Naive thymus-derived CD4-positive, alpha-beta T cell (primary cell): ENCODE measurements around the gene ZSCAN1. TPM values are rescaled to one million over a fixed set of nuclear protein-coding genes. Genes with fewer than 3 reads are reported as not detected.

Source experiments
- ATAC-seq: fragments of 150-1000 bp; cut with Tn5 transposase; 2 replicates; pipeline ENCODE4 v1.10.0; 2021; ENCODE audit warnings: mild to moderate bottlenecking, moderate library complexity
- CTCF ChIA-PET: fragments of 350-600 bp; sonication (Branson Sonifier 250); formaldehyde crosslinking; loops from one replicate; lab custom pipeline; 2021; ENCODE audit warnings: antibody characterized with exemption; lab: Charles Lee
- POLR2A ChIA-PET: fragments of 350-600 bp; sonication (Branson Sonifier 250); formaldehyde crosslinking; loops from one replicate; lab custom pipeline; 2021; ENCODE audit warnings: antibody characterized with exemption, inconsistent platforms; lab: Charles Lee
- DNase-seq, 9 donors: peaks; one replicate each; pipeline versions ENCODE4 v3.0.0 to v3.0.0-alpha.2; 2020 to 2022; ENCODE audit warnings: mixed read lengths in 1 of 9
- H3K27ac ChIP-seq: one replicate; pipeline ENCODE4 v1.7.0; 2013; ENCODE audit warnings: mild to moderate bottlenecking, low read depth, low read length, moderate library complexity
- H3K27me3 ChIP-seq, 2 donors: one replicate each; pipeline ENCODE4 v1.7.0; 2013; ENCODE audit warnings: low read length in 2 of 2, mild to moderate bottlenecking in 2 of 2, moderate library complexity in 2 of 2; ENCODE audit not compliant: control insufficient read depth in 2 of 2, insufficient read depth in 2 of 2
- H3K36me3 ChIP-seq, 3 experiments: 1 replicate in 2 of 3; 2 replicates in 1 of 3; pipeline ENCODE4 v1.7.0; 2013; ENCODE audit warnings: low read length in 3 of 3, mild to moderate bottlenecking in 3 of 3, moderate library complexity in 1 of 3; ENCODE audit not compliant: insufficient read depth in 3 of 3, control insufficient read depth in 2 of 3
- H3K4me1 ChIP-seq, 2 donors: one replicate each; pipeline ENCODE4 v1.7.0; 2013; ENCODE audit warnings: low read length in 2 of 2, mild to moderate bottlenecking in 2 of 2, moderate library complexity in 1 of 2; ENCODE audit not compliant: control insufficient read depth in 2 of 2, insufficient read depth in 2 of 2
- H3K4me3 ChIP-seq: 2 replicates; pipeline ENCODE4 v1.7.0; 2013; ENCODE audit warnings: mild to moderate bottlenecking, low read length
- H3K9me3 ChIP-seq, 3 experiments: 1 replicate in 2 of 3; 2 replicates in 1 of 3; pipeline ENCODE4 v1.7.0; 2013; ENCODE audit warnings: low read length in 3 of 3; ENCODE audit not compliant: control insufficient read depth in 2 of 3
- H3K27ac Mint-ChIP-seq, 9 donors: one replicate each; pipeline ENCODE4 v1.8.0; 2020 to 2022; ENCODE audit warnings: mixed read lengths in 9 of 9, mild to moderate bottlenecking in 8 of 9, moderate library complexity in 5 of 9, inconsistent platforms in 2 of 9
- H3K27me3 Mint-ChIP-seq, 5 donors: one replicate each; pipeline ENCODE4 v1.8.0; 2021 to 2022; ENCODE audit warnings: mixed read lengths in 5 of 5, mild to moderate bottlenecking in 1 of 5
- H3K36me3 Mint-ChIP-seq, 5 donors: one replicate each; pipeline ENCODE4 v1.8.0; 2020 to 2022; ENCODE audit warnings: mixed read lengths in 5 of 5, mild to moderate bottlenecking in 3 of 5, inconsistent platforms in 1 of 5
- H3K4me1 Mint-ChIP-seq, 7 donors: one replicate each; pipeline ENCODE4 v1.8.0; 2020 to 2022; ENCODE audit warnings: mixed read lengths in 7 of 7, mild to moderate bottlenecking in 3 of 7, inconsistent platforms in 1 of 7
- H3K4me3 Mint-ChIP-seq, 10 donors: one replicate each; pipeline ENCODE4 v1.8.0; 2020 to 2022; ENCODE audit warnings: mild to moderate bottlenecking in 10 of 10, mixed read lengths in 10 of 10, moderate library complexity in 6 of 10, inconsistent platforms in 2 of 10
- H3K9me3 Mint-ChIP-seq, 11 donors: one replicate each; pipeline ENCODE4 v1.8.0; 2020 to 2022; ENCODE audit warnings: mixed read lengths in 11 of 11, mild to moderate bottlenecking in 4 of 11, inconsistent platforms in 1 of 11, moderate library complexity in 1 of 11
- intact Hi-C, 2 donors: fragments of 100-400 bp; cut with micrococcal nuclease; formaldehyde crosslinking; loops; one replicate each; pipeline ENCODE4 v1.15.1; 2023
- polyA plus RNA-seq, 2 donors: library from polyadenylated mRNA; unstranded; fragments of 300-500 nt; fragmentation: Illumina TruSeq; gene quantifications; one replicate each; pipeline ENCODE4 v1.2.3, GENCODE V29; 2021
- total RNA-seq, 6 experiments: library from RNA in 5 of 6; stranded (reverse) in 5 of 6; gene quantifications; 1 replicate in 5 of 6; 2 replicates in 1 of 6; pipeline ENCODE4 v1.2.3 and lab custom pipeline; 2021 to 2026

Gene ZSCAN1
- total and polyA plus RNA-seq, 7 experiments from 2014 or later: not detected

- Mint-ChIP-seq H3K4me1 (peaks cover 0 to 1% (median 0%) of the 10 kb centered on the region in 7 donors), H3K27me3 (peaks cover 0 to 6% (median 0%) of the 10 kb centered on the region in 5 donors), H3K4me3 (no peak overlapping the region), H3K9me3 (peaks cover 13 to 96% (median 60%) of the 10 kb centered on the region in 11 donors), H3K36me3 (peaks cover 5 to 24% (median 17%) of the 10 kb centered on the region in 5 donors), H3K27ac (no peak overlapping the region)
- Histone ChIP-seq H3K9me3 (peaks cover 0 to 80% (median 0%) of the 10 kb centered on the region in 3 experiments), H3K4me1 (no peaks in the 10 kb centered on the region), H3K27me3 (no peaks in the 10 kb centered on the region), H3K27ac (no peak overlapping the region), H3K4me3 (no peak overlapping the region), H3K36me3 (no peaks in the 10 kb centered on the region)
- ChIA-PET CTCF (no interaction called here), POLR2A (no interaction called here)
- intact Hi-C loops: no loop called here
- ATAC-seq (no peak), DNase-seq (no peak)
Measured at GRCh38 chr19:58044886-58045285, 11.1 kb downstream of the ZSCAN1 start.

GRCh38 chr19:58045411-58046050, 11.7 kb downstream of the ZSCAN1 start:
- no peak overlapping the region for H3K4me3 Mint-ChIP-seq
- H3K36me3 ChIP-seq: no peaks in the 10 kb centered on the region
- CTCF ChIA-PET: no interaction called here
- peaks cover 0 to 6% (median 0%) of the 10 kb centered on the region in 5 donors for H3K27me3 Mint-ChIP-seq
- H3K4me1 Mint-ChIP-seq: peaks cover 0 to 1% (median 0%) of the 10 kb centered on the region in 7 donors
- H3K4me3 ChIP-seq: no peak overlapping the region
- no peak overlapping the region for H3K27ac ChIP-seq
- H3K9me3 ChIP-seq: peaks cover 0 to 76% (median 0%) of the 10 kb centered on the region in 3 experiments
- peak overlapping the region in 1 of 9 donors; percentile 77 for H3K27ac Mint-ChIP-seq
- POLR2A ChIA-PET: no interaction called here
- H3K36me3 Mint-ChIP-seq: peaks cover 5 to 25% (median 17%) of the 10 kb centered on the region in 5 donors
- ATAC-seq (no peak), DNase-seq (no peak)
- intact Hi-C loops: no loop called here
- H3K4me1 ChIP-seq: no peaks in the 10 kb centered on the region
- H3K9me3 Mint-ChIP-seq: peaks cover 13 to 93% (median 58%) of the 10 kb centered on the region in 11 donors
- no peaks in the 10 kb centered on the region for H3K27me3 ChIP-seq

GRCh38 chr19:58046856-58047255, 13.0 kb downstream of the ZSCAN1 start:
- Histone ChIP-seq H3K27me3 (no peaks in the 10 kb centered on the region), H3K36me3 (no peaks in the 10 kb centered on the region), H3K4me1 (no peaks in the 10 kb centered on the region), H3K9me3 (peaks cover 0 to 78% (median 0%) of the 10 kb centered on the region in 3 experiments), H3K4me3 (no peak overlapping the region), H3K27ac (no peak overlapping the region)
- Mint-ChIP-seq H3K9me3 (peaks cover 16 to 93% (median 58%) of the 10 kb centered on the region in 11 donors), H3K27ac (no peak overlapping the region), H3K27me3 (peaks cover 0 to 2% (median 0%) of the 10 kb centered on the region in 5 donors), H3K4me1 (peaks cover 0 to 1% (median 0%) of the 10 kb centered on the region in 7 donors), H3K4me3 (no peak overlapping the region), H3K36me3 (peaks cover 3 to 21% (median 17%) of the 10 kb centered on the region in 5 donors)
- ATAC-seq (no peak), DNase-seq (no peak)
- POLR2A ChIA-PET: no interaction called here
- CTCF ChIA-PET: no interaction called here
- intact Hi-C loops: no loop called here

- Histone ChIP-seq H3K36me3 (no peaks in the 10 kb centered on the region), H3K27ac (no peak overlapping the region), H3K4me3 (no peak overlapping the region), H3K9me3 (peaks cover 0 to 83% (median 0%) of the 10 kb centered on the region in 3 experiments), H3K4me1 (no peaks in the 10 kb centered on the region), H3K27me3 (no peaks in the 10 kb centered on the region)
- Mint-ChIP-seq H3K27ac (no peak overlapping the region), H3K27me3 (no peaks in the 10 kb centered on the region), H3K4me3 (no peak overlapping the region), H3K36me3 (peaks cover 3 to 20% (median 17%) of the 10 kb centered on the region in 5 donors), H3K4me1 (peaks cover 0 to 1% (median 0%) of the 10 kb centered on the region in 7 donors), H3K9me3 (peaks cover 16 to 93% (median 57%) of the 10 kb centered on the region in 11 donors)
- DNase-seq (no peak), ATAC-seq (no peak)
- POLR2A ChIA-PET: no interaction called here
- CTCF ChIA-PET: no interaction called here
- intact Hi-C loops: no loop called here
Measured at GRCh38 chr19:58047672-58048071, 13.8 kb downstream of the ZSCAN1 start.

- Mint-ChIP-seq H3K4me1 (peaks cover 0 to 6% (median 0%) of the 10 kb centered on the region in 7 donors), H3K9me3 (peaks cover 22 to 83% (median 42%) of the 10 kb centered on the region in 11 donors), H3K36me3 (peaks cover 4 to 24% (median 13%) of the 10 kb centered on the region in 5 donors), H3K27me3 (peaks cover 0 to 21% (median 15%) of the 10 kb centered on the region in 5 donors), H3K4me3 (no peak overlapping the region), H3K27ac (no peak overlapping the region)
- no peak overlapping the region for H3K4me3 ChIP-seq
- no peaks in the 10 kb centered on the region for H3K27me3 ChIP-seq
- H3K27ac ChIP-seq: no peak overlapping the region
- POLR2A ChIA-PET: no interaction called here
- DNase-seq: no peak
- CTCF ChIA-PET: no interaction called here
- no peaks in the 10 kb centered on the region for H3K36me3 ChIP-seq
- intact Hi-C loops: no loop called here
- no peaks in the 10 kb centered on the region for H3K4me1 ChIP-seq
- ATAC-seq: no peak
- H3K9me3 ChIP-seq: peaks cover 0 to 89% (median 0%) of the 10 kb centered on the region in 3 experiments
Measured at GRCh38 chr19:58052256-58052655, 18.4 kb downstream of the ZSCAN1 start.

- CTCF ChIA-PET: no interaction called here
- Mint-ChIP-seq H3K9me3 (peaks cover 17 to 83% (median 47%) of the 10 kb centered on the region in 11 donors), H3K27ac (no peak overlapping the region), H3K27me3 (peaks cover 0 to 21% (median 15%) of the 10 kb centered on the region in 5 donors), H3K4me1 (peaks cover 0 to 6% (median 2%) of the 10 kb centered on the region in 7 donors), H3K36me3 (peaks cover 7 to 26% (median 11%) of the 10 kb centered on the region in 5 donors), H3K4me3 (no peak overlapping the region)
- Histone ChIP-seq H3K4me3 (no peak overlapping the region), H3K9me3 (peaks cover 0 to 92% (median 0%) of the 10 kb centered on the region in 3 experiments), H3K27me3 (no peaks in the 10 kb centered on the region), H3K27ac (no peak overlapping the region), H3K4me1 (no peaks in the 10 kb centered on the region), H3K36me3 (no peaks in the 10 kb centered on the region)
- DNase-seq (no peak), ATAC-seq (no peak)
- POLR2A ChIA-PET: no interaction called here
- intact Hi-C loops: no loop called here
Measured at GRCh38 chr19:58053480-58054156, 19.8 kb downstream of the ZSCAN1 start.
